NCI-H1105 (cell line): ENCODE measurements around the gene IRF6.

Experiments
- DNase-seq: peaks from one replicate; lab custom pipeline; 2025; lab: John Stamatoyannopoulos, UW

Gene IRF6

DNA sequence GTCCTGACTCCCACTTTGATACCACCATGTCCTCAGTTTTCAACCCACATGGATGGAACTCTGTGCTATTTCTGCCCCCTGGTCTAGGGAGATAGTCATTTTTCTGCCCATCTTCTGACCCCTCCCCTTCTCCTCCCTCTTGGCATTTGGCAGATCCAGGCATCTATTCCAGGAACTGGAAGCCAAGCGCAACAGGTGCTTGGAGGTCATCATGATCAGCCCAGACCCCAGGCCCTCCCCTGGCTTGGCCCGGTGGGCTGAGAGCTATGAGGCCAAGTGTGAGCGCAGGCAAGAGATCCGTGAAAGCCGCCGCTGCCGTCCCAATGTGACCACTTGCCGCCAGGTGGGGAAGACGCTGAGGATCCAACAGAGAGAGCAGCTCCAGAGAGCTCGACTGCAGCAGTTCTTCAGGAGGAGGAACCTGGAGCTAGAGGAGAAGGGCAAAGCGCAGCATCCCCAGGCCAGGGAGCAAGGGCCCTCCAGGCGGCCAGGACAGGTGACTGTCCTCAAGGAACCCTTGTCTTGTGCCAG, 46.0 kb downstream of the IRF6 start:
- DNase-seq: no peak

DNA sequence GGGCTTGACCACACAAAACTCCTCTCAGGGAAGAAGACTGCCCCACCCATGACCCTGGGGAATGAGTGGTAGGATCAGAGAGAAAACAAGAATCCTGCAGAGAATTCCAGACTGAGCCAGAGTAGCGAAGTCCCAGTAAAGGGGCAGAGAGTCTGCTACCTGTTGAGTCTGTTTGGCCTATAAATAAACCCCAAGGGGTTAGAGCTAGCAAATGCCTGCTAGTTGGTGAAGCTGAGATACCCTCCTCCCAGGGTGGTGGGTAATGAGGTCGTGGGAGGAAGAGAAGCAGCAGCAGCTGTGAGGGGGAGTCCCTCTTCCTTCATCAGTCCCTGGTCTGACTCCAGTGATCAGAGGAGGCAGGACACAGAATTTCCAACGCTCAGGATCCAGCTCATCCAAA, 47.5 kb downstream of the IRF6 start:
- no peak for DNase-seq

DNA sequence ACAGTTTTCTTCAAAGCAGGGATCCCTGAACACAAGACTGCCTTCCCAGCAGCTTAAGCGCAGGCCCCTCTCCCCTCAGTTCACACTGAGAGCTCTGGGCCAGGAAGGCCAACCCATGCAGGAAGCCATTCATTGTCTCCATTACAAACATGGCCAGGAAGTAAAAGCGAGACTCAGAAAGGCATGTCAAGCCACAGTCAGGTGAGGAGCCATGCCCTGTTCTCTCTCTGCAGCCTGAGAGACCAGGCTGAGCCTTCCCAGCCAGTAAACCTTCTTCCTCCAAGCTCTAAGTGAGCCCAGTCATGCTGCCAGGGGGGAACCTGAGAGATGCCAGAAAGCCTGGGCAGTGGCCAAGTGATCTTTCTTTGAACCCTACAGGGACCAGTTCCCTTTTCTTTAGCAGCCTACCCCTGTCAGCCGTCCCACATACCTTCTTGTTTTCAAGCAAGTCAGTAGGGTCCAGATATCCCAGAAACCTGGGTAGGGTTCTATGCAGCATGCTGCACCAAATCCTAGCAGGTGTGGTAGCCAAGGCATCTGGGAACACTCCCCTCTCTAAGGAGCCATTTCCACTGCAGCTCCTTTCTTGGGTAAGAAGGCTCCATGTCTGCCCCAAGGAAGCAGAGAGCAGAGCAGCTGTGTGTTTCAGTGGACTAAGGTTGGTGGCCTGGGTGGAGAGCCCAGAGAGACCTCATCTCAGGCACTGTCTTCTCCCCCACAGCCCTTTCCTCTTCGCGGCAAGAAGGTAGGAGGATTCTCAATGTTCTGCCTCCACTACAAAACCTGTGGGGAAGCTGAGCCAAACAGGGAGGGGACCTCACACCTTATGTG, 49.1 kb downstream of the IRF6 start:
- no peak for DNase-seq

DNA sequence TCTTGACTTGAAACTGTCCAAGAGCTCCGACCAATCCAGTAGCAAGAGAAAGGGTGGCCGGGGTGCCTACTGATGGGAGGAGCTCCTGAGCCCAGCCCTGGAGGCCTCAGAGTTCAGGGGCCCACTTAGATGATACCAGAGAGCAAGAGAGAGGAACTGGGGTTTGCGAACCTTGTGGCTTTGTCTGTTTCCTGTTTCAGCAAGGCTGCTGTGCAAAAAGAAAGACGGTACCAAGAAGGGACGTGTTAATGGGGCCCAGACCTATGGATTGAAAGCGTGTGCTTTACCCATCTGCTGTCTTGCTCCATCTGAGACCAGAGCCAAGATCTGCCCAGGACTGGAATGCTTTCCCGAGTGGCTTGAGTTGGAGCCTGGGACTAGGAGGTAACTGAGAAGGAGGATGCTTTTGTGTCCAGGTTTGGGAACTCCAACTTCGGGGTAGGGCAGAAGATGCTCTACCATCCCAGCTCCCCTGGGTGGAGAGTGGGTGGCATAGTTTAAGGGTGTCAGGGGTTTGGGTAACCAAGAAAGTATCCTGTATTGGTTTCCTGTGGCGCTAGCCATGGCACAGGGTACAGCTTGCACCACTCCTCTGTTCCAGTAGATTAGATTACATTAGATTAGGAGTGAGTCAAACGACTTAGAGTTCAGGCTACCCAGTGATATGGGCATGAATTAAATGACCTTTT, 49.9 kb downstream of the IRF6 start, which contains the start of gene TRAF3IP3:
Gene TRAF3IP3 (plus strand): TSS at position 128 of the 689 bp plus-strand sequence. CDS start 3,987 bp downstream, outside the sequence.
- no peak for DNase-seq

DNA sequence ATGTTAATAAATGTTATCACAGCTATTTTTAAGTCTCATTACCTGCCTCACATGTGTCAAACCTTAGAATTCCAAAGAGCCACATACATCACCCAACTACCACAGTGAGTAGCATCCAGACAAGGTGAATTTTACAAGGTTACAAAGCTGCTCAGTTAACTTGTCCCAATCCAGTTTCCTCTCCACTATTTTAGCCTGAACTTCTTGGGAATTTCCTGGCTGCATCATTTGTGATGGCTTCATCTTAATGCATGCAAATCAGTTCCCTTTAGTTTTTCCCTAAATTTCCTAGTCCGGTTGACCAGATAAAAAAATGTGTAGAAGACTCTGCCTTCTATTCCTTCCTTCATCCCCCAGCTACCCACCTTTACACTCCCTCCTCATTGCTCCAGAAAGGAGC, 50.7 kb downstream of the IRF6 start:
- no peak for DNase-seq

DNA sequence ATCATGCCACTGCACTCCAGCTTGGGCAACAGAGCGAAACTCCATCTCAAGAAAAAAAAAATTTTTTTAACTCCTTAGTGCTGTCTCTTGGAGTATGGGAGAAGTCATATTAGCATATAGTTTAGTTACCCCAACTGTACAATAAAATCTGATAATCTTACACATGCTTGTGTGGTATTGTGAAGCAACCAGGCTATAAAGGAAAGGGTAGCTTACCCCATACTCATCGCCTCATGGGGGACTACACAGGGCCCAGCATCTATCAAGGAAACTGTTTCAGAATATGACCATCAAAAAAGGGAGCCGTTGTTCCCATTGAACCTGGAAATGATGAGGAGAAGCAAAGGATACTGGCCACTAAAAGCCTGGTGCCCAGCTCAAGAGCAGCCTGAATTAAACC, 53.1 kb downstream of the IRF6 start:
- DNase-seq: no peak

DNA sequence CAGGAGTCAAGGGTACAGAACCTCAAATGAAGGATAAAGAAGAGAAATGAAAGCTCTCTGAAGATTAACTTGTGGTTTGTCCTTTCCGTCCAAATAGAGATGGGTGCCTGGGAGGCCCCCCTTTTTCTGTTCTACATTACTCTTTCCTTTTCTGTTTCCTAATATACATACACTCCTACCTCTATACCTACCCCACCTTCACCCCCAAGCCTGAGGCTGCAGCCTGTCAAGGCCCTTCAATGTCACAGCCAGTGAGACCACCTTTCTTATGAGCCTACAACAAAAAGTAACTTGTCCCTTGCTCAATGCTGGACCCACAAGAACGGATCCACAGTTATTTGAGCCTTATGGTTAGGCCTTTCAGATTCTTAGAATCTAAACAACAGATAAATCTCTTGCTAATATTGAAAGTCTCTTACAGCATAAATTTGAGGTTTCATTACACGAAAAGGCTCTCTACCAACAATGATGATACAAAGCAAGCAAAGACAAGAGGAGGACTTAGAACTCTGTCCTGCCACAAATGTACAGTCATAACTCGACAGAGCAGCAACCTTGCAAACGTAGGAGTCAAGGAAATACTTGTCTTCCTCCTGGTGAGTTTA, 54.2 kb downstream of the IRF6 start:
- no peak for DNase-seq

DNA sequence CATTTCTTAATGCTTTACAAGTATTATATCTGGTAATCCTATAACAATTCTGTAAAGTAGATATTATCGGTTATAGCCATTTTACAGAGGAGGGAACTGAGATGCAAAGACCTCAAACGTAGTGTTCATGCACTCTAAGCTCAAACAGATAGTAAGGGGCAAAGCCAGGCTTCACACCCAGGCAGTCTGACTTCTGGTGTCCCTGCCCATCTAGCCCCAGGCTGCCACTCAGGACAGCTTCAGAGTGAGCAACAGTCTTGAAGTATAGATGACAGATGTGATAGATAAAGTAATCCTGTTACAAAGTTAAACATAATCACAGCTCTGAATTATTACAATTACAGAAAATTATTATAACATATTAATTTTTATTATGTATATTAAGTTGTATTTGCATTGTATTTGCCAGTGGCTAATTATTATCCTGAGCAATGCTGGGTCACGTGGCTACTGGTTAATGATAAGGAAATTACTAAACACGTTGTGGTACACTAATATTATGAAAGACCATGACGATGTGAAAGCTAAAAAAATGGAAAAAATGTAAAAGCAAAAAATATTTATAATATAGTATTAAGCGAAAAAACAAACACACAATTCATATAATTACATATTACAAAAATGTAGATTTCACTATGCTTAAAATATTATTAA, 56.1 kb downstream of the IRF6 start:
- DNase-seq: no peak

DNA sequence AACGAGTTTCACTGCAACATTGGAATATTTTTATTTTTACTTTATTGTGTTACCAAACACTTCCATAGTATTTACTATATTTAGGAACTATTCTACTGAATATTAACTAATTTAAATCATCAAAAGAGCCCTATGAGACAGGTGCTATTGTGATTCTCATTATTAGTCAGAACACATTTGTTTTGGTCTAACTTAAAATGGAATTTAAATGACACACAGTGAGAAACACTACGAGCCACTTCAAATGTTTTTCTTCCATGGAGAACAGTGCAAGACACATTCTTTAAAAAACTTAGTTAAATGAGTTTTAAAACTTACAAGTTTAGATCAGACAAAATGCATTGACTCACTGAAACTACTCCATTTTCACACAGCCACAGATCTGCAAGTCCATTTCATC, 56.7 kb downstream of the IRF6 start:
- no peak for DNase-seq

DNA sequence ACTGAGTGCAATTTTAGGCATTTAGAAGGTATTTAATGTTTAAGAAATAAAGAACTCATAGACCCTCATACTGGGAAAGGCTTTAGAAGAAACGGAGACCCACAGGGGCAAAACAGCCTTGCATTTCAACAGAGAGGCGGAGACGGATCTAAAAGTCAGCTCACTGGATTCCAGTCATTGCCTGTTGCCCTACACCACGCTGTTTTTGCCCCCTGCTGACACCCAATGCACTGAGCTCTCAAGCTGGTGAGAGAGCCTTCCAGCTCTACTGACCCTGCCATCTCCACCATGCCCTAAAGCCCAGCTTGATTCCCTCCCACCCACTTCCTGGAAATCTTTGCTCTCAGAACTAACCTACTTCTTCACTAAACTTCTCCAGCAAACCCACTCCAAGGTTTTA, 57.3 kb downstream of the IRF6 start:
- DNase-seq: no peak

DNA sequence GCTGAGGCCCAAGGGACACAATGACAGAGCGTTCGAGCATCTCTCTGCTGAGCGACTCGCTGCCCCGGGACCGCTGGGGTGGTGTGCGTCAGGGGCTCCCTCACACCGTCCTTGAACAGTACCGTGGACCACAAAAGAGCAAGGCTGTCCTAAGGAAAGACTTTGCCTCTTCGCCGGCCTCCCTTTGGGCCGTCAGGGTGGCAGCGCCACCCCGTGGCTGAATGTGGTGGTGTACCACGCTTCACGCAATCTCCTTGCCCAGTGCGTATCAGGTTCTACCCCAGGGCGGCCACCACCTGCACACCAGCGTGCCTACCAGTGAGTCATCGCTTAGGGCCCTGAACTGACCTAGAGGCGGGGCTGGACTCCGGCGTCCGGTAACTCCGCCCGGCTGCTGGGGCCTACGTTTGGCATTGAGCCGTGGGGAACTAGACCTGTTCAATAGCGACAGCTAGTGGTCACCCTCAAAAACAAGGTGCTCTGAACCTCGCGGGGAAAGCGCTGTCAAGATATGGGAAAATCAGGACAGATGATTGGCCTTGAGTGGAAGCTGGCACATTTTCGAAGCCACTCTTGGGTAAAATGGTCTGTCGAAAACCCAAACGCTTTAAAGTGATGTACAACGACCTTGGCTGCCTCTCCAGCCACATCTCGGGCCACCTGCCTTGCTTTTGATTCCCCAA, 58.2 kb downstream of the IRF6 start:
- no peak for DNase-seq

DNA sequence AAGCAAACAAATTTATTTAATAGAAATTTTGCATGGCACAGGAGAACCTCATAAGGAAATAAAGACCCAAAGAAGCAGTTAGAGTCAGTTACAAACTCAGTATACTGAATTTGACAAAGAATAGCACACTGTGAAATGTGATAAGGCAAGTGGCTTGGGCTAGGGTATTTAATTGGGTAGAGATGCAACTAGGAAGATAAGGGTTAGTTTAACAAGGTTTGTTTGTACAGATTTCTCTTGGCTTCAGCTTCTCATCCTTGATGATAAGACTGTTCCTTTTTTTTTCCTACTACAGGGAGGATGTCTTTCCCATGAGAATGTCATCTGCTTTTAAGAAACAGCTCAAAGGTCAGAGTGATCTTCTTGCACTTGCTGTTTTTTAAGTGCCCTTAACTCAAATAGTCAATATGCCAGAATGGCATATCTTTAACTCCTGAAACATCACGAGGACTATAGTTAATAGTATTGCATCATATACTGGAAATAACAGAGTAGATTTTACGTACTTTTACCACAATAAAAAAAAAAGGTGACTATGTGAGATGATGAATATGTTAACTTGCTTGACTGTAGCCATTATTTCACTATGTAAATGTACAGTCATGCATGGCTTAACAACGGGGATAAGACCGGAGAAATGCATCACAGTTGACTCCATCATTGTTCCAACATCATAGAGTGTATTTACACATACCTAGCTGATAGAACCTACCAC, 59.3 kb downstream of the IRF6 start:
- no peak for DNase-seq

DNA sequence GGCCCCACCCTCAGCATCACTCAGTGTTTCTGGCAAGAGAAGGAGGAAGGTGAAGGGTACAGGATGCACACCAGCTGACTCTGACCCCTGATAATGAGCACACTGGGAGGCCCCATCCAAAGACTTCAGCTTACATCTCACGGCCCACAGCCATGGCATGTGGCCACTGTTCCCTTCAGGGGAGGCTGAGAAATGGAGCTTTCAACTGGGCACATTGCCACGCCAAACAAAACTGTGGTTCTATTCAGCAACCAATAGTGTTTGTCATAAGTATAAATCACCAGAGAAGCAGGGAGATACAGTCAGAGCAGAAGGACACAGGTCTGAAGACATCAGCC, 62.8 kb downstream of the IRF6 start:
- no peak for DNase-seq

DNA sequence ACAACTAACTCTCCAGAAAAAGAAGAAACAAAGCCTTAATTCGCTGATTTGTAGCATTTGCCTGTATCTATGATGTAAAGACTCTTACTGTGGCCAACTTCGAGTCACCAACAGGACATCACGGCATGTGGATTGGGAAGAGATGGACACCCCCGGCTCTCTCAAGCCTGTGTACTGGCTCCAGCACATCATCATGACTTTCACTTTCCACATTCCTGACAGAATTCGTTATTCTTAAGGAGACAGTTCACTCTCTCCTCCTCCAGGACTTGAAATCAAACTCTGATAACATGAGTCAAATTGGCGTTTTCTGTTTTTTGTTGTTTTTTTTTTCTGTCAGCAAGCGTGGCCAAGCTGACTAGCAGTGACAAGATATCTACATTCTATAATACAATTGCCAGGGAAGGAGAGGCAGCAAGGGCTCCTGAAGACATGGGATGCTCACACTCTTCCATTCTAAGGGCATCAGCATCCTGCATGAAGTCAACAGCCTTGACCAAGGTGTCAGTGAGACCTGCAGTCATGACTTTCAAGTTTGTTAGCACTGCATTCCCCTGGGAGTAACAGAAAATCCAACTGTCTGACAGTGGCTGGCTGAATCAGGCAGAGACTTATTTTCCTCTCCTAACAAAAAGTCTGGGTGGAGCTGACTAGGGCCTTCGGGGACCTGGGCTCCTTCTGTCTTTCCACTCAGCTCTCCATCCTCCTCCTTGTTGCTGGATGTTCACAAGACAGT, 63.4 kb downstream of the IRF6 start:
- DNase-seq: no peak

DNA sequence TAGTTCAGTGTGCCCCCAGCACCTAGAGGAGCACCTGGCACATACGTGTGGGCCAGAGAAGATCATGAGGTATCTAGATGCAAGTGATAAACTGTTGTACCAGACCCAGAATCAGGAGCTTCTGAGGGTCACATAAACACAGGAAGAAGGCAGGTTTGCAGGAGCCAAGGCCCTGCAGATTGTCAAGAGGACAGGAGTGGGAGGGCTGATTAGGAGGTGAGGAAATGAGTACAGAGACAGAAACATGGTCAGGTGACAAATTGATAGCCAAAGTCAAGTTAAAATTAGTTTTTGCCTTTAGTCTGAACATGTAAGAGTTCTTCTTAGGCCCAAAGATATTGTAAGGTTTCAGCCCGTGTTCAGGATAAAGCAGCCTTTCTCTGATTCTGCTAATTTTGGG, 64.1 kb downstream of the IRF6 start:
- DNase-seq: no peak

DNA sequence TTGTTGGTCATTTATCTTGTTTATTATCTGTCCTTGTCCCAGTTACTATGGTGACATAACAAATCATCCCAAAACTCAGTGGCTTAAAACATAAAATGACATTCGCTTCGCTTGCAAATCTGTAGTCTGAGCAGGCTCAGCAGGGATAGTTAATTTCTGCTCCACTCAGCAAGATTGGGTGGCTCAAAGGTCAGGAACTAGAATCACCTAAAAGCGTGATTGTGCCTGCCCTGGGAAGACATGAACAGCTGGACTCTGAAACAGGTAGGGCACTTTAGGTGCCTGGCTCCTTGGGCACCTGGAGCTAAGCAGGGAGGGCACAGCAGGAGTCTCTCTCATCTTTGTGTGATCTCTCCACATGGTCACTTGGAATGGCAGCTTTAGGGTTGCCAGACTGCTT, 64.7 kb downstream of the IRF6 start:
- no peak for DNase-seq

DNA sequence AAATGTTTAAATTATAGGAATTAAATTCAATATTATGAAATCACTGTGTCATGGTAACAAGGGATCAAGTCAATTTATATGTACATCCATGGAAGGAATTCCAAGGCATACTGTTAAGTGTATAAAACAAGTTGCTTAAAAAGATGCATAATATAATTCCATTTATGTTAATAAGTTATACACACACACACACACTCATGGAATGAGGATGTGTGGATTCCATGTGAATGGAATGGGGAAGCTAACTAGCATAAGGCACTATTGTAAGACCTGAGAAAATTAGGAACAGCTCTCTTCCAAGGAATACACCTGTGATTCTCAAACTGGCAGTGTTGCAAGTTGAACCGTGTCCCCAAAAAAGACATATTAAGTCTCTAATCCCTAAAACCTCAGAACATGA, 67.7 kb downstream of the IRF6 start:
- no peak for DNase-seq

DNA sequence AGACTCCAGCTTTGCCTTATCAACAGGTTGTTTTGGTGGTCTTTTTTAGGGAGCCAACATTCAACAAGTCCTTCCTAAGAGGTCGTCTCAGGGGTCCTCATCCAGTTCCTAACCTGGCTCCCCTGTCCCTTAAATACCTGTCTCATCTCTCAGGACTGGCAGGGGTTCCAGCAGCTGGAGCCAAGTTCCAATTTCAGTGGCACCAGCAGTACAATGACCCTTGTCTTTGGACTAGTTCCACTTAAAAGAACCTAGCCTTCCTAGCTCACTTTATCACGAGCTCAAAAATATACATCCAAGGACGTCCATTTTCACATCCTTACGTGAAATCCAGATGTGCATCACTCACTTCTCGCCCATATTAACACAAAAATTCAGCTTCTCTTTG, 68.8 kb downstream of the IRF6 start:
- no peak for DNase-seq

DNA sequence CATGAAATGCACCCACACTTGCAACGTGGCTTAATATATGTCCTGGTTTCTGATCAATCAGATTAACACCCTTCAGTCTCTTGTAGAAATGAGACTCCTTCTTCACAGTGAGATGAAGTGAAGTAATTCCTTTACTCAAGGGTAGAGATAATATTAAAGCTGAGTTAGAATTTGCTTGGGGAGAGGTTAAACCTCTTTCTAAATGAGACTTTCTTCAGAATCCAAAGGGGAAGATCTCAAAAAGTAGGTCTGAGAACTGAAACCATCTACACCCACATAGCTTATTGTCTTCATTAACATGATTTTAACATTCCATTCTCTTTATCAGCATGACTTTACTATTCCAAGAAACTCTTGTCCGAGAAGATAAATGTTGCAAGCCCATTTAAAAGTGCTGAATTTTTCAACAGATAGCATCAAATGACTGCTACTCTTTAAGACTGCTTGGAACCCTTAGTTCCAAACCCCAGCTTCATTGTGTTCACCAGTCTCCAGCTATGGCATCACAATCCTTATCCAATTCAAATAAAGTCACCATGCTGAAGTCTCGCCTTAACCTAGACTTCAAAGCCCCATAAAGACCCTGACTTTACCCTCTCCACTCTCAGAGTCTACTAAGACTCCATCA, 69.3 kb downstream of the IRF6 start:
- no peak for DNase-seq
